ENCODE results near the gene SPECC1. TPM values are rescaled to one million over a fixed set of nuclear protein-coding genes. Genes with fewer than 3 reads are reported as not detected.

Gene SPECC1
- total and polyA plus RNA-seq, 9 of the 15 experiments (the other 6 are each of a cell fraction or from before 2014, with no cell fraction given), result 2.4 to 19.6 (median 14.7) TPM

DNA sequence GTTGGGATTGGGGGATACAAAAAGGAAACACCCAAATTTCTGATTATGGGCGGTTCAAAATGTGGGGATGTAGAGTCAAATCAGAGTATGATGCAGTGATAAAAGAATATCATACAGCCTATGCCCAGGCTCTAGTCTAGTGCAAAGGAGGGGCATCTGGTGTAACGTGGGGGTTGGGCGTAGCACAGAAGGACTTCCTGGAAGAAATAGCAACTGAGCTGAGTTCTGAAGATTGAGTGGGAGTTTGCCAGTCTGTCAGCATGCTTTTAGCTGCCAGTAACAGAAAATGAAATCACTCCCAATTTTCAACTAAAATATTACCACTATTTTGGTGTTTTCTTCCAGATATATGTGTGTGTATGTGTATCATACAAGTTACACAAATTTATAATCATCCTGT lies 196.9 kb downstream of the SPECC1 start:
- Histone ChIP-seq H3K9ac (ENCODE audit: insufficient read depth in 1 of 2, low read depth in 2 of 2, low read length in 2 of 2) (no peak overlapping the region), H3K4me2 (ENCODE audit: insufficient read depth, low read length) (peak overlapping the region; percentile 9; the same call in 1 of the 2 replicates), H3K27me3 (ENCODE audit: control insufficient read depth in 2 of 2, insufficient read depth in 2 of 2, low read length in 2 of 2) (no peaks in the 10 kb centered on the region), H3K79me2 (ENCODE audit: control insufficient read depth, insufficient read depth, low read length) (no peaks in the 10 kb centered on the region; the same call in 2 of the 3 replicates), H4K20me1 (replicated peaks; ENCODE audit: control insufficient read depth, insufficient read depth, low read length) (no peaks in the 10 kb centered on the region), H3K36me3 (ENCODE audit: control insufficient read depth, insufficient read depth, low read length) (peaks cover 7% of the 10 kb centered on the region; the same call in 2 of the 3 replicates), H3K4me1 (replicated peaks in 1 of 2; ENCODE audit: control insufficient read depth in 2 of 2, insufficient read depth in 2 of 2, low read length in 2 of 2) (peaks cover 0 to 24% of the 10 kb centered on the region in 2 experiments; a peak in 4 of 5 replicates), H3K9me1 (ENCODE audit: control insufficient read depth, insufficient read depth, low read length) (no peaks in the 10 kb centered on the region), H2AFZ (ENCODE audit: low read depth, low read length) (0 out of 2 replicates have a peak overlapping the region, but pooled peaks have one; percentile 41), H3K9me3 (replicated peaks; ENCODE audit: control insufficient read depth, insufficient read depth, low read depth, low read length) (no peaks in the 10 kb centered on the region), H3K27ac (ENCODE audit: extremely low read depth, low read depth, low read length) (peak overlapping the region; percentile 46; the same call in 1 of the 3 replicates), H3K4me3 (no peak overlapping the region)
- DNase-seq (ENCODE audit: extremely low read depth in 1 of 4, low spot score in 3 of 4) (peak in 3 of 4 experiments; percentile 18 to 61 (median 48)), FAIRE-seq (peak; percentile 90), ATAC-seq (peak; percentile 85)
- WGBS (ENCODE audit: insufficient coverage, low coverage, missing lambda C conversion rate), result no CpG with 5 or more reads among the region's 3 CpGs
- intact Hi-C loops (cut with micrococcal nuclease), result no loop called here
- in situ Hi-C loops (cut with MboI), result no loop called here
- POLR2A ChIA-PET, result interaction anchor here (0.8 to 1.6 kb wide), 3 partner anchors 9 to 17 kb away, joined by 3 to 5 read pairs (median 4); no protein-coding TSS in a partner anchor
- CTCF ChIA-PET (ENCODE audit: low intra/inter-chr PET ratio), result no interaction called here
- BruUV-seq (replicated peaks), result no TSS peak
- TF ChIP-seq TCFL5 (CRISPR knock-in tag; conservative IDR thresholded peaks at IDR 0.05), result no peak
- no peak for TF ChIP-seq HDAC2 (IDR thresholded peaks at IDR 0.05)
- TF ChIP-seq NFRKB (IDR thresholded peaks at IDR 0.05; ENCODE audit: low read depth), result no peak
- TF ChIP-seq EGR1 (conservative IDR thresholded peaks at IDR 0.05), result peak; percentile 60
- TF ChIP-seq CHD1 (IDR thresholded peaks at IDR 0.05; ENCODE audit: low read length), result no peak
- no peak for TF ChIP-seq SRSF1 (IDR thresholded peaks at IDR 0.05; ENCODE audit: low read depth, low read length)
- TF ChIP-seq FOXP1 (CRISPR knock-in tag; IDR thresholded peaks at IDR 0.05), result no peak
- TF ChIP-seq, protein P1, sequence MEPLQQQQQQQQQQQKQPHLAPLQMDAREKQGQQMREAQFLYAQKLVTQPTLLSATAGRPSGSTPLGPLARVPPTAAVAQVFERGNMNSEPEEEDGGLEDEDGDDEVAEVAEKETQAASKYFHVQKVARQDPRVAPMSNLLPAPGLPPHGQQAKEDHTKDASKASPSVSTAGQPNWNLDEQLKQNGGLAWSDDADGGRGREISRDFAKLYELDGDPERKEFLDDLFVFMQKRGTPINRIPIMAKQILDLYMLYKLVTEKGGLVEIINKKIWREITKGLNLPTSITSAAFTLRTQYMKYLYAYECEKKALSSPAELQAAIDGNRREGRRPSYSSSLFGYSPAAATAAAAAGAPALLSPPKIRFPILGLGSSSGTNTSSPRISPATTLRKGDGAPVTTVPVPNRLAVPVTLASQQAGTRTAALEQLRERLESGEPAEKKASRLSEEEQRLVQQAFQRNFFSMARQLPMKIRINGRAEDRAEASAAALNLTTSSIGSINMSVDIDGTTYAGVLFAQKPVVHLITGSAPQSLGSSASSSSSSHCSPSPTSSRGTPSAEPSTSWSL (CRISPR knock-in tag; IDR thresholded peaks at IDR 0.05; ENCODE audit: borderline replicate concordance), result no peak
- TF ChIP-seq, protein P2, sequence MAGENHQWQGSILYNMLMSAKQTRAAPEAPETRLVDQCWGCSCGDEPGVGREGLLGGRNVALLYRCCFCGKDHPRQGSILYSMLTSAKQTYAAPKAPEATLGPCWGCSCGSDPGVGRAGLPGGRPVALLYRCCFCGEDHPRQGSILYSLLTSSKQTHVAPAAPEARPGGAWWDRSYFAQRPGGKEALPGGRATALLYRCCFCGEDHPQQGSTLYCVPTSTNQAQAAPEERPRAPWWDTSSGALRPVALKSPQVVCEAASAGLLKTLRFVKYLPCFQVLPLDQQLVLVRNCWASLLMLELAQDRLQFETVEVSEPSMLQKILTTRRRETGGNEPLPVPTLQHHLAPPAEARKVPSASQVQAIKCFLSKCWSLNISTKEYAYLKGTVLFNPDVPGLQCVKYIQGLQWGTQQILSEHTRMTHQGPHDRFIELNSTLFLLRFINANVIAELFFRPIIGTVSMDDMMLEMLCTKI (IDR thresholded peaks at IDR 0.05; ENCODE audit: partially characterized antibody), result no peak
- TF ChIP-seq STAT5A (IDR thresholded peaks at IDR 0.05; ENCODE audit: borderline replicate concordance, low read length), result 0 out of 2 replicates have a peak, but pooled peaks have one; percentile 16
